Chondrocyte (in vitro differentiated cells): Measurements from ENCODE around the gene STKLD1. TPM values are rescaled to one million over a fixed set of nuclear protein-coding genes. Genes with fewer than 3 reads are reported as not detected.

Source experiments
- DNase-seq: peaks from one replicate; pipeline ENCODE4 v3.0.0; 2021; ENCODE audit warnings: mixed read lengths, low spot score
- H3K27ac Mint-ChIP-seq: one replicate; pipeline ENCODE4 v1.8.0; 2021; ENCODE audit warnings: mild to moderate bottlenecking, moderate library complexity, mixed read lengths; ENCODE audit not compliant: unreplicated experiment
- H3K27me3 Mint-ChIP-seq: 2 replicates; pipeline ENCODE4 v1.8.0; 2021; ENCODE audit warnings: low read depth, mixed read lengths
- H3K36me3 Mint-ChIP-seq: 2 replicates; pipeline ENCODE4 v1.8.0; 2021; ENCODE audit warnings: low read depth, mixed read lengths
- H3K4me1 Mint-ChIP-seq: 2 replicates; pipeline ENCODE4 v1.8.0; 2021; ENCODE audit warnings: low read depth, mild to moderate bottlenecking, mixed read lengths
- H3K4me3 Mint-ChIP-seq: one replicate; pipeline ENCODE4 v1.8.0; 2021; ENCODE audit warnings: mild to moderate bottlenecking, moderate library complexity, mixed read lengths; ENCODE audit not compliant: unreplicated experiment
- H3K9me3 Mint-ChIP-seq: 2 replicates; pipeline ENCODE4 v1.8.0; 2021; ENCODE audit warnings: low read depth, mixed read lengths
- CTCF ChIP-seq: fragments of 200-600 bp; sonication (generic); IDR thresholded peaks from 2 replicates; pipeline ENCODE4 v1.5.0; 2021; ENCODE audit warnings: antibody characterized with exemption, mild to moderate bottlenecking, moderate library complexity
- total RNA-seq: library from RNA; stranded (reverse); gene quantifications from 3 replicates; pipeline ENCODE4 v1.2.1, GENCODE V29; 2021

Gene STKLD1
- total RNA-seq, 1 donor from 2014 or later: 1.8 TPM

GRCh38 chr9:133346021-133346785 lies 30.0 kb upstream of the STKLD1 start:
- Mint-ChIP-seq H3K36me3 (peaks cover 27% of the 10 kb centered on the region), H3K27ac (peak overlapping the region; percentile 94), H3K9me3 (no peaks in the 10 kb centered on the region), H3K4me3 (peak overlapping the region; percentile 98), H3K27me3 (no peaks in the 10 kb centered on the region), H3K4me1 (peaks cover 33% of the 10 kb centered on the region)
- no peak for TF ChIP-seq CTCF
- DNase-seq: no peak

- peaks cover 36% of the 10 kb centered on the region for H3K4me1 Mint-ChIP-seq
- H3K4me3 Mint-ChIP-seq: peak overlapping the region; percentile 98
- H3K9me3 Mint-ChIP-seq: no peaks in the 10 kb centered on the region
- peak overlapping the region; percentile 94 for H3K27ac Mint-ChIP-seq
- no peak for DNase-seq
- no peaks in the 10 kb centered on the region for H3K27me3 Mint-ChIP-seq
- H3K36me3 Mint-ChIP-seq: peaks cover 32% of the 10 kb centered on the region
- TF ChIP-seq CTCF: no peak
Measured at GRCh38 chr9:133347515-133347984, 28.6 kb upstream of the STKLD1 start.

GRCh38 chr9:133347985-133348717 lies 28.0 kb upstream of the STKLD1 start, which contains the start of the genes MED22 and RPL7A:
Gene MED22, minus strand, starts transcription at chr9:133348131. Its CDS starts 1,469 bp downstream, at chr9:133346662.
Gene RPL7A, plus strand, starts transcription at chr9:133348218. Its CDS starts 26 bp downstream, at chr9:133348244.
- DNase-seq: no peak
- H3K27me3 Mint-ChIP-seq: no peaks in the 10 kb centered on the region
- peaks cover 32% of the 10 kb centered on the region for H3K36me3 Mint-ChIP-seq
- no peaks in the 10 kb centered on the region for H3K9me3 Mint-ChIP-seq
- peak; percentile 51 for TF ChIP-seq CTCF
- H3K4me3 Mint-ChIP-seq: peak within 1 kb of the TSS; percentile 98
- peaks cover 36% of the 10 kb centered on the region for H3K4me1 Mint-ChIP-seq
- H3K27ac Mint-ChIP-seq: peak within 1 kb of the TSS; percentile 94

GRCh38 chr9:133348718-133349573 lies 27.2 kb upstream of the STKLD1 start:
- Mint-ChIP-seq H3K36me3 (peaks cover 32% of the 10 kb centered on the region), H3K4me3 (peak overlapping the region; percentile 98), H3K4me1 (peaks cover 36% of the 10 kb centered on the region), H3K27me3 (no peaks in the 10 kb centered on the region), H3K9me3 (no peaks in the 10 kb centered on the region), H3K27ac (peak overlapping the region; percentile 93)
- no peak for TF ChIP-seq CTCF
- no peak for DNase-seq
